ENCODE results near the gene SLITRK4.

- TF ChIP-seq CTCF (conservative IDR thresholded peaks at IDR 0.05 in 1 of 2, IDR thresholded peaks at IDR 0.05 in 1 of 2; ENCODE audit: extremely low read depth in 1 of 2, insufficient read depth in 1 of 2, low read depth in 1 of 2, low read length in 2 of 2) (no peak), EZH2 (IDR thresholded peaks at IDR 0.05; ENCODE audit: borderline replicate concordance, low read length) (no peak)
Observed at GRCh38 chrX:143581240-143581639, 54.7 kb downstream of the SLITRK4 start.
